Astrocyte of the spinal cord (primary cell): ENCODE data around the gene RBM47.
"Not testable (repeated sequence)": the region's sequence is repeated elsewhere in the genome, so short reads cannot be mapped to it uniquely, and the experiment has no call there.

Experiments
- DNase-seq: peaks from one replicate; pipeline ENCODE4 v3.0.0; 2011; ENCODE audit warnings: low read depth, low spot score
- H3K4me3 ChIP-seq: 2 replicates; pipeline ENCODE4 v1.5.1; 2011; ENCODE audit warnings: low read depth, mild to moderate bottlenecking, low read length, moderate library complexity
- in situ Hi-C: cut with HindIII; loops from 2 replicates; pipeline ENCODE4 v1.10.0; 2017; ENCODE audit warnings: low sequenced_read_pairs
- TF ChIP-seq, protein P1 (sequence below): IDR thresholded peaks from 2 replicates; pipeline ENCODE4 v1.5.1; 2012; ENCODE audit warnings: low read depth, mild to moderate bottlenecking, low read length, inconsistent platforms

The RBM47 gene

DNA sequence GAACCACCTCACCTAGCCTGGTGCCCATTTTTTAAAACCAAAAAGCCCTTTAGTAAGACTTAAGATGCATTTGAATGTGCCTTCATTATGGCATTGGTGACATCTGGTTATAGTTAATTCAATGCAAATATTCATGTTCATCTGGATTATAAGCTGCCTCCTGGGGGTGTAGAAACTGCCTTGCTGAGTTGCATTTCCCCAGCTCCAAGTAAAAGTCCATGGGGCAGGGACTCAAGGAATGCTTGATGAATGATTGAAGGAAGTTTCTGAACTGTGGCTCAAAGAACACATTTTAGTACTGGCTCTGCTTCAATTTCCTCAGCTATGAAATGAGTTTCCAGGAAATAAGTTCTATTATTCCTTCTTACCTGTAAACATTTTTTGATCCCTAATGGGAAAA lies 18.5 kb upstream of the RBM47 start:
- in situ Hi-C loops = no loop called here
- TF ChIP-seq, protein P1, sequence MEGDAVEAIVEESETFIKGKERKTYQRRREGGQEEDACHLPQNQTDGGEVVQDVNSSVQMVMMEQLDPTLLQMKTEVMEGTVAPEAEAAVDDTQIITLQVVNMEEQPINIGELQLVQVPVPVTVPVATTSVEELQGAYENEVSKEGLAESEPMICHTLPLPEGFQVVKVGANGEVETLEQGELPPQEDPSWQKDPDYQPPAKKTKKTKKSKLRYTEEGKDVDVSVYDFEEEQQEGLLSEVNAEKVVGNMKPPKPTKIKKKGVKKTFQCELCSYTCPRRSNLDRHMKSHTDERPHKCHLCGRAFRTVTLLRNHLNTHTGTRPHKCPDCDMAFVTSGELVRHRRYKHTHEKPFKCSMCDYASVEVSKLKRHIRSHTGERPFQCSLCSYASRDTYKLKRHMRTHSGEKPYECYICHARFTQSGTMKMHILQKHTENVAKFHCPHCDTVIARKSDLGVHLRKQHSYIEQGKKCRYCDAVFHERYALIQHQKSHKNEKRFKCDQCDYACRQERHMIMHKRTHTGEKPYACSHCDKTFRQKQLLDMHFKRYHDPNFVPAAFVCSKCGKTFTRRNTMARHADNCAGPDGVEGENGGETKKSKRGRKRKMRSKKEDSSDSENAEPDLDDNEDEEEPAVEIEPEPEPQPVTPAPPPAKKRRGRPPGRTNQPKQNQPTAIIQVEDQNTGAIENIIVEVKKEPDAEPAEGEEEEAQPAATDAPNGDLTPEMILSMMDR = no peak

DNA sequence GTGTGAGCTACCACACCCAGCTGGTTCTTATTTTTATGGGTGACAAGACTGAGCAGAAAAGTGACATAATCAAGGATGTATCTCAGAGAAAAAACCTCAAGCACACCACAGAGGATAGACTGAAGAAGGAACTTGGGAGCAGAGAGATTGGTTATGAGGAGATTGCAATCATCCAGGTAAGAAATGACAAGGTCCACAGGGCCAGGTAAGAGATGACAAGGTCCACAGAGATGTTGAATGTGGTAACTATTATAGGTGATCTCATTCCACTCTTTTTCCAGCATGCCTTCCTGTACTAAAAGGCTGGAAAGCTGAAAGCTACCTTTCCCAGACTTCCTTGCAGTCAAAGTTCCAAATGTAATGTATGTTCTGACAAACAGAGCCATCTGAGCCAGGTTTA lies 15.9 kb upstream of the RBM47 start:
- in situ Hi-C loops = no loop called here

More for the DNA sequence above, 18.5 kb upstream of the RBM47 start:
- DNase-seq = no peak
- no peak overlapping the region for H3K4me3 ChIP-seq

DNA sequence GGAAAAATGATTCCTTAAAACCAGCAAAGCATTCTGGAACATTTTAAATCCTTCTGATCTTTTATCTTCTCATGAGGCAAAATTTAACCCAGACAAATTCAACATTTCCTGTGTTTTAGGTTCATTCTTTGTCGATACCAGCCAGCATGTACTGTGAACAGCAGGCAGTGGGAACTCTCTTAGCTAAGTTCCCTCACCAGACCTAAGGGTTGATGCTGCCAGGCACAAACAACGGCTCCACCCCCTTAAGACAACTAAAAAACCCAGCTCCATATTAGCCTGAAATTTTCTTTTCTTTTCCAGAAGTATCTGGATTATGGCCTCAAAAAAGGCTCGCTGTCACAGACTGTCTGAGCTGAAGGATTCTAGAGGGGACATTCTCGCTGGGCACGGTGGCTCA lies 2.4 kb upstream of the RBM47 start:
- DNase-seq = no peak
- H3K4me3 ChIP-seq = no peak overlapping the region
- in situ Hi-C loops = no loop called here
- TF ChIP-seq, protein P1 = no peak

More for the DNA sequence above, 15.9 kb upstream of the RBM47 start:
- TF ChIP-seq, protein P1 = no peak
- H3K4me3 ChIP-seq = no peak overlapping the region
- DNase-seq = no peak

DNA sequence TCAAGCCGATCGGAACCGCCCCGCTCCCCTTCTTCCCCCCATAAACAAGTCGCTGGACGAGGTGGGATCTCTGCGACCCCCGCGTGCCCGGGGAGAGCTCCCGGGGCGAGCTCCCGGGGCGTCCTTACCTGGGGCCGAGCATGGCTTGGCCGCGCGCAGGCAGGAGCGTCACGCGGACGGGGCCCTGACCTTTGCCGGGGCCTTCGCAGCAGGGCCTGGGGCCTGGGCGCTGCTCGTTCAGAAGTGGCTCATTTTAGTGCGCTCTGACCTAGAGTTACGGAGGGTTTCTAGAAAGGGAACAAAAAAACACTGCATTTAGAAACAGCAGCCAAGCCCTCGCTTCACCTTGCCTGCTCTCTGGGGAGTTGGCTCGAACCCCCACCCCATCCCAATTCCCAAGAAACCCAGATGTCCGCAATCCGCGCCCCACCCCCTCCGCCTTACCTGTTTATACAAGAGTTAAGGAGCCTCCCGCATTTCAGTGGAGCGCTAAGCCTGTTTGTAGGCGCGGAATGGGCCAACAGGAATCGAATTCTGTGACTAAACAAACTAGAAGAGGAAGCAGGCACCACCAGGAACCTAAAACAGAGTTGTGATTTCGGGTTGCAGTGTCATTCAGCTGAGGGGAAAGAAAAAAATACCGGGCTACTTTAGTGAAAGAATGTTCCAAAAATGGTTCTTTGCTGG lies 814 bp upstream of the RBM47 start:
- DNase-seq = no peak
- H3K4me3 ChIP-seq = peak overlapping the region; percentile 70
- TF ChIP-seq, protein P1 = no peak
- in situ Hi-C loops = no loop called here

DNA sequence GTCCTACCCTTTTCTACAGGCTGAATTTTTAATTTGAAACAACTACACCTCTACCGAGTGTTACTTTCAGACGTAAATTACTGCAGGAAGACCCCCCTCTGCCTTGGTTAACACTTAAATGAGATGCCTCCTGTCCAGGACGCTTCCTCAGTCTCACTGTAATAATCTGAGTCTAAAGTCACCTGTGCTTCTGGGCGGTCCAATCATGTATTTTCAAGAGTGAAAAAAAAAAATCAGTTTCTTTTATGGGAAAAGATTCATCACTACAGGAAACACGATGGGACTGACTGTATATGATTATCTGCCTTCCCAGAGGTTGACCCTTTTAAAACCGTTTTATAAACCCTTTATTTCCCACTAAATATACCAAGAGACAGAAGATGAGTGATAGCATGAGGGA lies 776 bp downstream of the RBM47 start:
- H3K4me3 ChIP-seq = peak overlapping the region; percentile 70
- DNase-seq = no peak
- in situ Hi-C loops = no loop called here
- TF ChIP-seq, protein P1 = no peak

DNA sequence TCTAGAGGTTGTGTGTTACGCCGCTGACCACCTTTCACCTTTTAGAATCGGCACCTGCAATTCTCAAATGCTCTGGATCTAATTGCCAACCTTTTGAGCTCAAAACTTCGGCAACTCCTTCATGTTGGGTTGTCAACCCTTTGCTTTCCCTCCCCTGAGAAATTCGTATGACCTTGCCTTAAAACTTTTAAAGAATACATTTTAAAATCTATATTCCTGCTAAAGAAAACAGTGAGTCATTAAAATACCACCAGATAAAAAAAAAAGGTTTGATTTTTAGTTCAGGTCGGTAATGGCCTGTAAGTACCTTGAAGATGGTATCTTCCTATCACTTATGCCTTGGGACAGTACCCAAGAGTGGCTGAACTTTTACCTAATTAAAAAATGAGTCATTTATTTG lies 1.3 kb downstream of the RBM47 start:
- in situ Hi-C loops, DNase-seq: not testable (repeated sequence)

DNA sequence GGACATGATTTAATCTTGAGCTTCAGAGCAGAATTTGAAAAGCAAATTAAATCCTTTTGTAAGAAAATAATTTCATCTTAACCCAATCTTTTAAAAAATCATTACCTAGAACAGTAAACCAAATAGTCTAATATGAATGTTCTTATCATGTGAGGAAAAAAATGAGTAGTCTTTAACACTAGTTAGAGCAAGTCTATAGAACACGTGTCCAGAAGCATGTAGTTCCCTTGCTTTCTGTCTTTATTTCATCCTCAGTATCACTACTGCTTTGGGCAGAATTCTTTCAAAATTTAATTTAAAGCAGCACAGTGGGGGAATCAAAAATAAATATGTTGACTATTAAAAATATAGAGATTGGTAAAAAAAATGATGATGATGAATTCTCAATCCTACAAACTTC lies 2.1 kb downstream of the RBM47 start:
- no peak for DNase-seq
- no peak overlapping the region for H3K4me3 ChIP-seq
- in situ Hi-C loops = no loop called here
- TF ChIP-seq, protein P1 = no peak

More for the DNA sequence above, 1.3 kb downstream of the RBM47 start:
- H3K4me3 ChIP-seq = peak overlapping the region; percentile 1
